Stimulated activated CD4-positive, alpha-beta T cell treated with anti-CD3 and anti-CD28 coated beads, Interleukin-4, amount 100 ng/mL, for 4 hours (primary cell): Measurements from ENCODE around the gene RNASE9.
"Not testable (repeated sequence)": the region's sequence is repeated elsewhere in the genome, so short reads cannot be mapped to it uniquely, and the experiment has no call there.

Experiments used
- DNase-seq, 2 experiments: peaks; one replicate each; pipeline ENCODE4 v3.0.0-alpha.2; 2020

The RNASE9 gene

GRCh38 chr14:20560961-20561360, at the start of gene RNASE9:
RNASE9 (minus strand) TSS chr14:20561047.
- DNase-seq, result no peak

- DNase-seq, result peak; percentile 76 to 77
These were observed 49.3 kb upstream of the RNASE9 start for GRCh38 chr14:20610002-20610765.

- DNase-seq, result peak in 1 of 2 experiments; percentile 49
These were observed 48.6 kb upstream of the RNASE9 start for GRCh38 chr14:20609215-20610001.

GRCh38 chr14:20608383-20609110, 47.7 kb upstream of the RNASE9 start:
- DNase-seq, result no peak

- DNase-seq, result no peak
These were observed 46.8 kb upstream of the RNASE9 start for GRCh38 chr14:20607617-20608016.

- no peak for DNase-seq
These were observed 46.0 kb upstream of the RNASE9 start for GRCh38 chr14:20606902-20607242.

GRCh38 chr14:20606190-20606901, 45.5 kb upstream of the RNASE9 start:
- DNase-seq, result no peak

- DNase-seq, result no peak
These were observed 43.2 kb upstream of the RNASE9 start for GRCh38 chr14:20603813-20604690.

- DNase-seq, result no peak
These were observed 41.7 kb upstream of the RNASE9 start for GRCh38 chr14:20602583-20602982.

- DNase-seq, result no peak
These were observed 40.7 kb upstream of the RNASE9 start for GRCh38 chr14:20601522-20601921.

- DNase-seq, result no peak
These were observed 36.3 kb upstream of the RNASE9 start for GRCh38 chr14:20597108-20597507.

- not testable (repeated sequence) for DNase-seq
These were observed 34.9 kb upstream of the RNASE9 start for GRCh38 chr14:20595726-20596125.

GRCh38 chr14:20592574-20592973, 31.7 kb upstream of the RNASE9 start:
- DNase-seq, result no peak

GRCh38 chr14:20591235-20591634, 30.4 kb upstream of the RNASE9 start, which contains the start of gene RNASE12:
RNASE12 (minus strand) TSS chr14:20591376; CDS start chr14:20590723, 653 bp downstream.
- no peak for DNase-seq

GRCh38 chr14:20587489-20588154, 26.8 kb upstream of the RNASE9 start, which contains the start of gene RNASE11:
RNASE11 (minus strand) TSS chr14:20588001.
- no peak for DNase-seq

- DNase-seq, result no peak
These were observed 23.1 kb upstream of the RNASE9 start for GRCh38 chr14:20583908-20584307.

GRCh38 chr14:20583142-20583541, 22.3 kb upstream of the RNASE9 start:
- no peak for DNase-seq

- no peak for DNase-seq
These were observed 19.4 kb upstream of the RNASE9 start for GRCh38 chr14:20580242-20580641.

- DNase-seq, result no peak
These were observed 18.1 kb upstream of the RNASE9 start for GRCh38 chr14:20578784-20579502.

- no peak for DNase-seq
These were observed 17.5 kb upstream of the RNASE9 start for GRCh38 chr14:20578325-20578724.
